GM23338 (cell line): ENCODE measurements around the gene FBXW7.

ENCODE experiments used
- EZH2 ChIP-seq: fragments of 200-600 bp; sonication (generic); IDR thresholded peaks from one replicate; pipeline ENCODE4 v1.8.0; 2017; ENCODE audit warnings: antibody characterized with exemption, mild to moderate bottlenecking, low read depth; ENCODE audit not compliant: unreplicated experiment
- POLR2AphosphoS5 ChIP-seq: IDR thresholded peaks from 2 replicates; pipeline ENCODE4 v1.6.1; 2016; ENCODE audit warnings: antibody characterized with exemption, low read depth
- TF ChIP-seq, protein P1 (sequence below), 2 experiments: fragments of 200-600 bp in 1 of 2; sonication (generic) in 1 of 2; conservative IDR thresholded peaks; 2 replicates each; pipeline versions ENCODE4 v1.5.1 to v1.6.1; 2016 to 2017; ENCODE audit warnings: antibody characterized with exemption in 2 of 2, low read depth in 2 of 2, mild to moderate bottlenecking in 2 of 2, moderate library complexity in 1 of 2

DNA sequence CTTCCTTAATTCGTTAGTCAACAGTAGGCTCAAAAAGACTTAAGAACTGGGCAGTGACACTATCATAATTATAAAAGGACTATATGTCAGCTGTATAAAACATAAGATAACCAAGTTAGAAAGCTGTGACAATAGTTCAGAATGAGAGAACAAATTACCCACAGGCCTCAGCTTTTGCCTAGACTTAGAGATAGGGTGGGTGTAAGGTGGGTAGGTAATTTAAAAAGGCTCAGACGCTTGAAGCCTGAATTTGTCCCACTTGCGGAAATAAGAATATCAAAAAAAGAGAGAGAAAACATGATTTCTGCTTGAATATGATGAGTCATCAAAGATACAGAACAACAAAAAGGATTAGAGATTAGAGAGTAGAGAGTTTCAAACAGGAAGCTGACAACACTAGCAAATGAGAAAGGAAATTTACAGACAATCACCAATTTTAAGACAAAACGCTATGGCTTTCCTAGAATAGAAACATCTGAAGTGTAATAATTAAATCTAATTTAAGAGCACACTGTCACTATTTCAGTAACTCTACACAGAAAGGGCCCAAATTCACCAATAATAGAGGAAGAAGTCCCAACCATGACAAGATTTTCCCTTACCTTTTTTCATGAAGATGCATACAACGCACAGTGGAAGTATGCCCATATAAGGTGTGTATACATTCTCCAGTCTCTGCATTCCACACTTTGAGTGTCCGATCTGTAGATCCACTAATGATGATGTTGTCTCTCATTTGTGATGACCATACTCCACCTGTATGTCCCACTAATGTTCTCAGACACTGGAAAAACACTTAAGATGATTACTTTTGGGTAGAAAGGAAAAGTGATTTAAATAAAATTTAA, 208.1 kb downstream of the FBXW7 start:
- TF ChIP-seq POLR2AphosphoS5 (no peak), EZH2 (no peak)
- TF ChIP-seq, protein P1, sequence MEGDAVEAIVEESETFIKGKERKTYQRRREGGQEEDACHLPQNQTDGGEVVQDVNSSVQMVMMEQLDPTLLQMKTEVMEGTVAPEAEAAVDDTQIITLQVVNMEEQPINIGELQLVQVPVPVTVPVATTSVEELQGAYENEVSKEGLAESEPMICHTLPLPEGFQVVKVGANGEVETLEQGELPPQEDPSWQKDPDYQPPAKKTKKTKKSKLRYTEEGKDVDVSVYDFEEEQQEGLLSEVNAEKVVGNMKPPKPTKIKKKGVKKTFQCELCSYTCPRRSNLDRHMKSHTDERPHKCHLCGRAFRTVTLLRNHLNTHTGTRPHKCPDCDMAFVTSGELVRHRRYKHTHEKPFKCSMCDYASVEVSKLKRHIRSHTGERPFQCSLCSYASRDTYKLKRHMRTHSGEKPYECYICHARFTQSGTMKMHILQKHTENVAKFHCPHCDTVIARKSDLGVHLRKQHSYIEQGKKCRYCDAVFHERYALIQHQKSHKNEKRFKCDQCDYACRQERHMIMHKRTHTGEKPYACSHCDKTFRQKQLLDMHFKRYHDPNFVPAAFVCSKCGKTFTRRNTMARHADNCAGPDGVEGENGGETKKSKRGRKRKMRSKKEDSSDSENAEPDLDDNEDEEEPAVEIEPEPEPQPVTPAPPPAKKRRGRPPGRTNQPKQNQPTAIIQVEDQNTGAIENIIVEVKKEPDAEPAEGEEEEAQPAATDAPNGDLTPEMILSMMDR (conservative IDR thresholded peaks at IDR 0.05; ENCODE audit: low read depth in 2 of 2) = no peak
